GM23248 (cell line): ENCODE measurements around the gene CPNE2.

Experiments used
- EZH2 ChIP-seq: fragments of 200-600 bp; sonication (generic); IDR thresholded peaks from 2 replicates; pipeline ENCODE4 v1.6.1; 2018; ENCODE audit warnings: antibody characterized with exemption, mild to moderate bottlenecking; ENCODE audit not compliant: insufficient read depth, poor library complexity, severe bottlenecking
- EZH2phosphoT487 ChIP-seq: fragments of 200-600 bp; sonication (generic); IDR thresholded peaks from 2 replicates; pipeline ENCODE4 v1.6.1; 2018; ENCODE audit warnings: antibody characterized with exemption, moderate library complexity, mild to moderate bottlenecking, low read depth; ENCODE audit not compliant: insufficient read depth

DNA sequence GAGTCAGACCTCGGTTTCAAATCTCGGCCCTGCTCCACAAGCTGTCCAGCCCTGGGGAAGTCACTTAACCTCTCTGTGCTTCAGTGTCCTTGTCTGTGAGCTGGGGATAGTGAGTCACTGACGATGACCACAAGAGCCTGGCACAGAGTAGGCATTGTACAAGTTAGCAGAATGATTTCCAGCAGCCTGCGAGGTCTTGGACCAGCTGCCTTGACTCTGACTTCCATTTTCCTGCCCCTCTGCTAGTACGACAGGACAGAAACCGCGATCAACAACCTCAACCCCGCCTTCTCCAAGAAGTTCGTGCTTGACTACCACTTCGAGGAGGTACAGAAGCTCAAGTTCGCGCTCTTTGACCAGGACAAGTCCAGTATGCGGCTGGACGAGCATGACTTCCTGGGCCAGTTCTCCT, 20.7 kb downstream of the CPNE2 start:
- no peak for TF ChIP-seq EZH2
- TF ChIP-seq EZH2phosphoT487 = no peak
